ENCODE results near the gene SNX5. TPM values are rescaled to one million over a fixed set of nuclear protein-coding genes. Genes with fewer than 3 reads are reported as not detected.

The SNX5 gene
- total and polyA plus RNA-seq, 9 of the 15 experiments (the other 6 are each of a cell fraction or from before 2014, with no cell fraction given) = 53.5 to 276 (median 160) TPM

DNA sequence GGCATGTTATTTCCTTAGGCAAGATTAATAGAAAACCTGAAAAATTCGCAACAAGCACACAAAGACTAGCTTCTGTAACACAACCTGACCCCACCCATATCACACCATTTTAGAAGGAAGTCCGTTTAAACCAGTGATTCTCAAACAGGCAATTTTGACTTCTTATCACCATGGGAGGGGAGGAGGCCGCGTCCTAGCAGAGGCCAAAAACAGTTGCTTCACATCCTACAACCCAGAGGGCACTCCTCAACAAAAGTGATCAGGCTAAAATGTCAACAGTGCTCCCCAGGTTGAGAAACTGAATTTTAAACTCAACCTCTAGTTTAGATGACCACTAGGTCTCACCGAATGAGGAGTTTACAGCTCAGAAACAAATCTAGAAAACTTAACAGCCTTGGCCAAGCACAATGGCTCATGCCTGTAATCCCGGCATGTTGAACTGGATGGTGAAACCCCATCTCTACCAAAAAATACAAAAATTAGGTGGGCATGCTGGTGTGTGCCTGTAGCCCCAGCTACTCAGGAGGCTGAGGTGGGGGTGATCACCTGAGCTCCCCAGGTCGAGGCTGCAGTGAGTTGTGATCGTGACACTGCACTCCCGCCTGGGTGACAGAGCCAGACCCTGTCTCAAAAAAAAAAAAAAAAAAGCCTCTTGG is 3.4 kb downstream of the SNX5 start:
- peaks cover 70% of the 10 kb centered on the region for H3K36me3 ChIP-seq (ENCODE audit: control insufficient read depth, insufficient read depth, low read length)
- no peaks in the 10 kb centered on the region for H3K9me3 ChIP-seq (replicated peaks; ENCODE audit: control insufficient read depth, insufficient read depth, low read depth, low read length)
- in situ Hi-C loops (cut with MboI) = no loop called here
- CTCF ChIA-PET (ENCODE audit: low intra/inter-chr PET ratio) = no interaction called here
- DNase-seq (ENCODE audit: extremely low read depth in 1 of 4, low spot score in 3 of 4) (peak in 2 of 4 experiments; percentile 14 to 66), FAIRE-seq (peak; percentile 70), ATAC-seq (peak; percentile 16)
- H3K27me3 ChIP-seq (ENCODE audit: control insufficient read depth in 2 of 2, insufficient read depth in 2 of 2, low read length in 2 of 2) = no peaks in the 10 kb centered on the region
- H3K9ac ChIP-seq (ENCODE audit: insufficient read depth in 1 of 2, low read depth in 2 of 2, low read length in 2 of 2) = peak overlapping the region; percentile 82 to 98; a peak in 3 of 4 replicates
- WGBS (ENCODE audit: insufficient coverage, low coverage, missing lambda C conversion rate) = 2% methylated on average over 7 of the region's 9 CpGs
- peaks cover 98% of the 10 kb centered on the region for H3K79me2 ChIP-seq (ENCODE audit: control insufficient read depth, insufficient read depth, low read length)
- no peaks in the 10 kb centered on the region for H3K9me1 ChIP-seq (ENCODE audit: control insufficient read depth, insufficient read depth, low read length)
- BruUV-seq (replicated peaks) = no TSS peak
- intact Hi-C loops (cut with micrococcal nuclease) = no loop called here
- peaks cover 16 to 39% of the 10 kb centered on the region in 2 experiments for H3K4me1 ChIP-seq (replicated peaks in 1 of 2; ENCODE audit: control insufficient read depth in 2 of 2, insufficient read depth in 2 of 2, low read length in 2 of 2)
- peak overlapping the region; percentile 100 for H3K27ac ChIP-seq (ENCODE audit: extremely low read depth, low read depth, low read length)
- POLR2A ChIA-PET = interaction anchor here (0.7 to 1.7 kb wide), 3 partner anchors 10 to 83 kb away, joined by 3 to 4 read pairs (median 4); no protein-coding TSS in a partner anchor
- no peak overlapping the region for H2AFZ ChIP-seq (ENCODE audit: low read depth, low read length)
- peak overlapping the region; percentile 96 for H3K4me2 ChIP-seq (ENCODE audit: insufficient read depth, low read length)
- H3K4me3 ChIP-seq = peak overlapping the region; percentile 90
- H4K20me1 ChIP-seq (replicated peaks; ENCODE audit: control insufficient read depth, insufficient read depth, low read length) = peaks cover 22% of the 10 kb centered on the region
- TF ChIP-seq ZBTB17 (CRISPR knock-in tag; IDR thresholded peaks at IDR 0.05) (0 out of 2 replicates have a peak, but pooled peaks have one; percentile 40), CHD1 (IDR thresholded peaks at IDR 0.05; ENCODE audit: low read length) (peak; percentile 28), SREBF2 (CRISPR knock-in tag; IDR thresholded peaks at IDR 0.05) (no peak), ZSCAN29 (IDR thresholded peaks at IDR 0.05) (peak; percentile 52; the same call in 1 of the 2 replicates), MYBL2 (IDR thresholded peaks at IDR 0.05; ENCODE audit: low read depth) (0 out of 2 replicates have a peak, but pooled peaks have one; percentile 54), MYBL2 (CRISPR knock-in tag; IDR thresholded peaks at IDR 0.05; ENCODE audit: borderline replicate concordance) (no peak), DPF2 (IDR thresholded peaks at IDR 0.05) (peak; percentile 47; the same call in 1 of the 2 replicates), EP300 (IDR thresholded peaks at IDR 0.05; ENCODE audit: low read length) (peak; percentile 46; the same call in 1 of the 2 replicates)
- TF ChIP-seq, protein P1, sequence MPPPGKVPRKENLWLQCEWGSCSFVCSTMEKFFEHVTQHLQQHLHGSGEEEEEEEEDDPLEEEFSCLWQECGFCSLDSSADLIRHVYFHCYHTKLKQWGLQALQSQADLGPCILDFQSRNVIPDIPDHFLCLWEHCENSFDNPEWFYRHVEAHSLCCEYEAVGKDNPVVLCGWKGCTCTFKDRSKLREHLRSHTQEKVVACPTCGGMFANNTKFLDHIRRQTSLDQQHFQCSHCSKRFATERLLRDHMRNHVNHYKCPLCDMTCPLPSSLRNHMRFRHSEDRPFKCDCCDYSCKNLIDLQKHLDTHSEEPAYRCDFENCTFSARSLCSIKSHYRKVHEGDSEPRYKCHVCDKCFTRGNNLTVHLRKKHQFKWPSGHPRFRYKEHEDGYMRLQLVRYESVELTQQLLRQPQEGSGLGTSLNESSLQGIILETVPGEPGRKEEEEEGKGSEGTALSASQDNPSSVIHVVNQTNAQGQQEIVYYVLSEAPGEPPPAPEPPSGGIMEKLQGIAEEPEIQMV (tag; conservative IDR thresholded peaks at IDR 0.05; ENCODE audit: low read depth) = no peak
- TF ChIP-seq, protein P2, sequence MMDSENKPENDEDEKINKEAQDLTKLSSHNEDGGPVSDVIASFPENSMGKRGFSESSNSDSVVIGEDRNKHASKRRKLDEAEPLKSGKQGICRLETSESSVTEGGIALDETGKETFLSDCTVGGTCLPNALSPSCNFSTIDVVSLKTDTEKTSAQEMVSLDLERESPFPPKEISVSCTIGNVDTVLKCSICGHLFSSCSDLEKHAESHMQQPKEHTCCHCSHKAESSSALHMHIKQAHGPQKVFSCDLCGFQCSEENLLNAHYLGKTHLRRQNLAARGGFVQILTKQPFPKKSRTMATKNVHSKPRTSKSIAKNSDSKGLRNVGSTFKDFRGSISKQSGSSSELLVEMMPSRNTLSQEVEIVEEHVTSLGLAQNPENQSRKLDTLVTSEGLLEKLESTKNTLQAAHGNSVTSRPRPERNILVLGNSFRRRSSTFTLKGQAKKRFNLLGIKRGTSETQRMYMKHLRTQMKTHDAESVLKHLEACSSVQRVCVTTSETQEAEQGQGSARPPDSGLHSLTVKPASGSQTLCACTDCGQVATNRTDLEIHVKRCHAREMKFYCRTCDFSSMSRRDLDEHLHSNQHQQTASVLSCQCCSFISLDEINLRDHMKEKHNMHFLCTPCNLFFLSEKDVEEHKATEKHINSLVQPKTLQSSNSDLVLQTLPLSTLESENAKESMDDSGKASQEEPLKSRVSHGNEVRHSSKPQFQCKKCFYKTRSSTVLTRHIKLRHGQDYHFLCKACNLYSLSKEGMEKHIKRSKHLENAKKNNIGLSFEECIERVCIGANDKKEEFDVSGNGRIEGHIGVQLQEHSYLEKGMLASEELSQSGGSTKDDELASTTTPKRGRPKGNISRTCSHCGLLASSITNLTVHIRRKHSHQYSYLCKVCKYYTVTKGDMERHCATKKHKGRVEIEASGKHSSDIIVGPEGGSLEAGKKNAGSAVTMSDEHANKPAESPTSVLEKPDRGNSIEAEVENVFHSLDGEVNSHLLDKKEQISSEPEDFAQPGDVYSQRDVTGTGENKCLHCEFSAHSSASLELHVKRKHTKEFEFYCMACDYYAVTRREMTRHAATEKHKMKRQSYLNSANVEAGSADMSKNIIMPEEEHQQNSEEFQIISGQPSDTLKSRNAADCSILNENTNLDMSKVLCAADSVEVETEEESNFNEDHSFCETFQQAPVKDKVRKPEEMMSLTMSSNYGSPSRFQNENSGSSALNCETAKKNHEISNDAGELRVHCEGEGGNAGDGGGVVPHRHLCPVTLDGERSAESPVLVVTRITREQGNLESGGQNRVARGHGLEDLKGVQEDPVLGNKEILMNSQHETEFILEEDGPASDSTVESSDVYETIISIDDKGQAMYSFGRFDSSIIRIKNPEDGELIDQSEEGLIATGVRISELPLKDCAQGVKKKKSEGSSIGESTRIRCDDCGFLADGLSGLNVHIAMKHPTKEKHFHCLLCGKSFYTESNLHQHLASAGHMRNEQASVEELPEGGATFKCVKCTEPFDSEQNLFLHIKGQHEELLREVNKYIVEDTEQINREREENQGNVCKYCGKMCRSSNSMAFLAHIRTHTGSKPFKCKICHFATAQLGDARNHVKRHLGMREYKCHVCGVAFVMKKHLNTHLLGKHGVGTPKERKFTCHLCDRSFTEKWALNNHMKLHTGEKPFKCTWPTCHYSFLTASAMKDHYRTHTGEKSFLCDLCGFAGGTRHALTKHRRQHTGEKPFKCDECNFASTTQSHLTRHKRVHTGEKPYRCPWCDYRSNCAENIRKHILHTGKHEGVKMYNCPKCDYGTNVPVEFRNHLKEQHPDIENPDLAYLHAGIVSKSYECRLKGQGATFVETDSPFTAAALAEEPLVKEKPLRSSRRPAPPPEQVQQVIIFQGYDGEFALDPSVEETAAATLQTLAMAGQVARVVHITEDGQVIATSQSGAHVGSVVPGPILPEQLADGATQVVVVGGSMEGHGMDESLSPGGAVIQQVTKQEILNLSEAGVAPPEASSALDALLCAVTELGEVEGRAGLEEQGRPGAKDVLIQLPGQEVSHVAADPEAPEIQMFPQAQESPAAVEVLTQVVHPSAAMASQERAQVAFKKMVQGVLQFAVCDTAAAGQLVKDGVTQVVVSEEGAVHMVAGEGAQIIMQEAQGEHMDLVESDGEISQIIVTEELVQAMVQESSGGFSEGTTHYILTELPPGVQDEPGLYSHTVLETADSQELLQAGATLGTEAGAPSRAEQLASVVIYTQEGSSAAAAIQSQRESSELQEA (IDR thresholded peaks at IDR 0.05; ENCODE audit: low read depth) = no peak
- TF ChIP-seq, protein P3, sequence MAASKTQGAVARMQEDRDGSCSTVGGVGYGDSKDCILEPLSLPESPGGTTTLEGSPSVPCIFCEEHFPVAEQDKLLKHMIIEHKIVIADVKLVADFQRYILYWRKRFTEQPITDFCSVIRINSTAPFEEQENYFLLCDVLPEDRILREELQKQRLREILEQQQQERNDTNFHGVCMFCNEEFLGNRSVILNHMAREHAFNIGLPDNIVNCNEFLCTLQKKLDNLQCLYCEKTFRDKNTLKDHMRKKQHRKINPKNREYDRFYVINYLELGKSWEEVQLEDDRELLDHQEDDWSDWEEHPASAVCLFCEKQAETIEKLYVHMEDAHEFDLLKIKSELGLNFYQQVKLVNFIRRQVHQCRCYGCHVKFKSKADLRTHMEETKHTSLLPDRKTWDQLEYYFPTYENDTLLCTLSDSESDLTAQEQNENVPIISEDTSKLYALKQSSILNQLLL (CRISPR knock-in tag; IDR thresholded peaks at IDR 0.05; ENCODE audit: borderline replicate concordance) = no peak

Data from K562 (cell line).